Esophagus muscularis mucosa (tissue), 4 donors: ENCODE data around the gene RAD51B.

Experiments used
- CTCF ChIP-seq, 3 experiments: fragments of 200-600 bp in 2 of 3; fragments of 450-650 bp in 1 of 3; sonication (generic) in 2 of 3; IDR thresholded peaks; one replicate each; pipeline ENCODE4 v1.5.1; 2017 to 2019; ENCODE audit warnings: antibody characterized with exemption in 3 of 3, mild to moderate bottlenecking in 2 of 3, moderate library complexity in 1 of 3
- EP300 ChIP-seq: sonication (generic); formaldehyde crosslinking; IDR thresholded peaks from one replicate; pipeline ENCODE4 v1.6.1; 2017; ENCODE audit warnings: antibody characterized with exemption
- POLR2A ChIP-seq: fragments of 450-650 bp; IDR thresholded peaks from one replicate; pipeline ENCODE4 v1.6.1; 2017; ENCODE audit warnings: antibody characterized with exemption, moderate library complexity, mild to moderate bottlenecking, low read depth
- POLR2AphosphoS5 ChIP-seq, 2 donors: sonication (generic); formaldehyde crosslinking; IDR thresholded peaks; one replicate each; pipeline ENCODE4 v1.6.1; 2017; ENCODE audit warnings: antibody characterized with exemption in 2 of 2

GRCh38 chr14:68223631-68224030 is 404.1 kb downstream of the RAD51B start:
- TF ChIP-seq CTCF (IDR thresholded peaks at IDR 0.05) (no peak), POLR2A (no peak), EP300 (no peak), POLR2AphosphoS5 (IDR thresholded peaks at IDR 0.05) (no peak)
